ENCODE results near the gene COPS8.

The COPS8 gene

DNA sequence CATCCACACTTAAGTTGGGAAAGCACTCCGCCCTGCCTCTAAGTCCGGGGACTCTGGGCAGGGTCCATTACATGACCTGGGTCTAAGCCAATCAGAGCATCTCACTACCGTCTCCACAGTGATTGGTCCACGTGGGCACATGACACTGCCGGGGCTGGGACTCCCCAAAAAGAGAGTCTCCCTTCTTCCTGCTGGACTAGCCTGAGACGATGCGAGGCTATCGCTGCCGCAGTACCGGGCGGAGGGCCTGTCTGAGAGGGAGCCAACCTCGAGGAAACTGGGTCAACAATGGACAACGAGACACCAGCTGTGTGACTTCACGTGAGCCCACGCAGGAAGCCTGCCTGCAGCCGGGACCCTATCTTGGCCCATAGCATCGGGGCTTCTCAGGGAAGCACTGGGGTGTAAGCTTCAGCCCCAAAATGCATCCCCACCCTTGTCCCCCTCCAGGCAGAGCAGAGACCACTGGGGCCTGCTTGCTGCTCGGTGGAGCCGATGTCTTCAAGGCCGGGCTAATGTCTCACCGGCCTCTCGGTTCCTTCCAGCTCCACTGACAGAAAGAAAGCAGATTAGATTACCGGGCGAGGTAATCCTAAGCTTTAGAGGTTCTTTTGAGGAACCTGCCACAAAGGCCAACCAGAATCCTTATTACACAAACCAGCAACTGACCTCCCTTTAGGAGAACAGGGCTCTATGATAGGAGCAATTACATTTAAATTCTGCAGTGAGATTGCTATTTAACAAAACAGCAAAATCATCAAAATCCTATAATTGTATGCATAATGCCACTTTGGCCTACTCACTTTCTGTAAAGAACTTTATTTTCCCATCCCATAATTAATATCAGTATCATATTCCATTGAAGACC lies 21.3 kb upstream of the COPS8 start:
- DNase-seq (ENCODE audit: low spot score), result no peak

- no peak for DNase-seq (ENCODE audit: low spot score)
These were observed 20.7 kb upstream of the COPS8 start for GRCh38 chr2:237065071-237065377.

- no peak for DNase-seq (ENCODE audit: low spot score)
These were observed 19.3 kb upstream of the COPS8 start for GRCh38 chr2:237066396-237066795.

- DNase-seq (ENCODE audit: low spot score), result no peak
These were observed 17.6 kb upstream of the COPS8 start for GRCh38 chr2:237068005-237068576.

DNA sequence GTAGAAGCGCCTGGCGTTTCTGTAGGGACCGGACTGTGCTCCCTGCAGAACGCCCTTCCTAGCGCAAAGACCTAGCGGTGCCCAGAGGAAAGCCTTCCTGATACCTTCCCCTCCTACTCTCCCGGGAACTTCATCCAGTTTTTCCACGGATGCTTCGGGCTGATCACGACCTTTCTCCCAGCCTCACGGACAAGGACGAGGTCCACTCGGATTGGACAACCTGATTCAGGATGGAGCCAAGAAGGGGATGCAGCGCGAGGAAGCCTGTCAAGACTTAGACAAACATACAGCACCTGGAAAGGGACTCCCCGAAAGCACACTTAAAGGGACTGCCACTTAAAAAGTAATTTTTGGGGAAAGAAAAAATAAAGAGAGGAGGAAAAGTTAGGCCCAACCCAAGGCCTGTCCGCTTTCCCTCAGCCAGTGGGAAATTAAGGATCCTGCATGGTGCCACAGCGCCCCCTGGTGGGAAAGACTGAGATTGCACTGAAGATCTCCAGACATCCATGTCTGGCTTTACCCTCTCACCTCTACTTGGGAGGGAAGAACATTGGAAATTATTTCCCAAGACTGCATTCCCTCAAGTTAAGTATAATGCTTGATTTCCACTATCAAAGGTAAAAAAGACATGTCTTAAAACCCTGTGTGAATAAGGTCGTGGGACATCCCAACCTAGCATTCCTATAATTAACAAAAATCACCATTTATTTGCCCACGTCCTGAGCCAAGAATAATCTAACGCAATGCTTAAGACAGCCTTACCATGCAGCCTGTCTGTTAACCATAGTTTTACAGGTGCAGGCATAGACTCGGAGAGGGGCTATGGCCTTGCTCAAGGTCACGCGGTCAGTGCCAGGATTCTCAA lies 13.4 kb upstream of the COPS8 start:
- peak; percentile 59 for DNase-seq (ENCODE audit: low spot score)

DNA sequence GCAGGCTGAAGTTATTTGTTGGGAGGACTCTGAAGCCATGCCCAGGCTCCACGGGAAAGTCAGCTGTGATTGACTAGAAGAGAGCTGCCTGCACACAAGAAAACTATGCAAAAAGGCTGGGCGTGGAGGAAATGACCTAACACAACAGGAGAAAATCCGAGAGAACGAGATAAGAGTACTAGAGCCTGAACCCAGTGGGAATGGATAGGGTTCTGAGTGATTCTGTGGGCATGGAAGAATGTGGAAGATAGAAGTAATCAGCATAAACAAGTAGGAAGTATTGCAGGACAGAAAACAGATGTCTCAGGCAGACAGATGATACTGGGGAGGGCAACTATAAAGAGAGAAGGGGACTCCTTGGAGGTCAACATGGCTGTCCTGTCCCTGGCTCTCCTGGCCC lies 12.1 kb upstream of the COPS8 start:
- no peak for DNase-seq (ENCODE audit: low spot score)

DNA sequence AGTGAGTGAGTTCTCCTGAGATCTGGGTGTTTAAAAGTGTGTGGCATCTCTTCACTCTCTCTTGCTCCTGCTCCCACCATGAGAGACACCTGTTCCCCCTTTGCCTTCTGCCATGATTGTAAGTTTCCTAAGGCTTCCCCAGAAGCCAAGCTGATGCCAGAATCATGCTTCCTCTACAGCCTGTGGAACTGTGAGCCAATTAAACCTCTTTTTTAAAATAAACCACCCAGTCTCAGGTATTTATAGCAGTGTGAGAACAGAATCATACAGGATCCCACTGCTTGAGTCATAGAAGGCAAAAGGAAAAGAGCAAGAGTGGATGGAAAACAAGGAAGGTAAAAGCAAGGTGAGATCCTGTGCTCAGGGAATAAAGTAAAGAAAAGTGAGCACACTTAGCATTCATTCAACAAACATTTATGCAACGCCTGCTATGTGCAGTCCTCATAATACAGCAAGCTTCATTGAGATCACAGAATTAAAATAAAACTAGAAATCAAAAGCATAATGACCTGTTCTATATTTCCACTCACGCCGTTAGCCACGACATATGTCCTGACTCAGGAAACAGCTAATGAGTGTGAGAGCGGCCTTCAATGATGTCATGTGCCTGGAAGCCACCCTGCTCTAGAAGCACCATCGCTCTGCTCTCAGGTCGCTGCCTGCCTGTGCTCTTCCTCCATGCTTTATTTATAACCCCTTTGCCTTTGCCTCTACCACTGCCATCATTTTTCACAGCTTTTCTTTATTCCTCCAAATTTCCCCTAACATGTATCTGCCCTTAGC lies 11.3 kb upstream of the COPS8 start:
- no peak for DNase-seq (ENCODE audit: low spot score)

DNA sequence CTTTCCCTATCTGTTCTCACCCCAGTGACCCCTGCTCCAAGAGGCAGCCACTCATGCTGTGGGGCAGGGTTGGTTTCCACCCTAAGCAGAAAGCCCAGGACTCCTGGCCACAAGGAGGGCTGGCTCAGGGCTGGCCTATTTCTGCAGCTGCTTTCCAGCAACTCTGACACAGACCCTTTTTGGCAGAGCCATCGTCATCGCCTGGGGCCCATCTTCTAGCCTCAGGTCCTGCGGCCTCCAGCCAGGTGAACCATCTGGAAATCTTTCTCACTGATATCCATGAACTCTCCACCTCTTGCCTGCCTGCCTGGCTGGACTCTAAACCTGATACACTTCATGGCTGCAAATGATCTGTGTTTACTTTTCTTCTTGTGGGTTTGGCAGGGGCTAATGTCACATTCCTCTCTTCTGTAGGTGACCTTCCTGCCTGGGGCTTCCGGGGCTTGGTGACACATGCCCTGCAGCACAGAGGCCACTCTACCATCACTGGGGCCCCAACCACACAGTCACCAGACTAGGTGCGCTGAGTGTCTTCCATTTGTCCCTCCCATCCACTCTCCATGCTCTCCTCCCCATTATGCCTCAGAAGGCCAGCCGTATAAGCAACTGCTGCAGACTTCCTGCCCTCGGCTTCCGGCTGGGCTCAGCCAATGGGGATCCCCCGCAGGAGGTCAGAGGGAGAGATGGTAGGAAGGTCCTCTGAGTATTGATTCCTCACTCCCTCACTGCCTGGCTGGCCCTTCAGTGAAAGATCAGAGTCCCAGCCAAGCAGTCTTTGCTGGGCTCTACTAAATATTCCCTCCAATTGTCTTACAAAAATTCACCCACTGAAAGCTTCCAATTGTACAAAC lies 9.7 kb upstream of the COPS8 start:
- peak; percentile 43 for DNase-seq (ENCODE audit: low spot score)

DNA sequence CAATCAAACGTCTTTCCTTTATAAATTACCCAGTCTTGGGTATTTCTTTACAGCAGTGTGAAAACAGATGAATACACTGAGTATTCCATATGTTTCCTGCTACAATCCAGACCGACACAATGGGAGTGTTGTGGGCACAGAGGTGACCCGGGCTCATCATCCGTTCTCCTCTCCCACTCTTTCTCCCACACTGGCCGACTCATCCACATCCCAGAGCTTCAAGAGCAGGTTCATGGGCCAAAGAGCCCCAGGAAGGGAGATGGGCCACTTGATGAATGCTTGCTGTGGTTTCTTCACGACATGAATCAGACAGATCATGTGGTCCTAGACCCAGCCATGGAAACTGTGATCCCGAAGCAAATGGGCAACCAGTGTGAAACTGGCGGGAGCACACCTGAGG lies 4.1 kb upstream of the COPS8 start:
- DNase-seq (ENCODE audit: low spot score), result no peak

GRCh38 chr2:237083026-237083425 lies 2.7 kb upstream of the COPS8 start:
- no peak for DNase-seq (ENCODE audit: low spot score)

DNA sequence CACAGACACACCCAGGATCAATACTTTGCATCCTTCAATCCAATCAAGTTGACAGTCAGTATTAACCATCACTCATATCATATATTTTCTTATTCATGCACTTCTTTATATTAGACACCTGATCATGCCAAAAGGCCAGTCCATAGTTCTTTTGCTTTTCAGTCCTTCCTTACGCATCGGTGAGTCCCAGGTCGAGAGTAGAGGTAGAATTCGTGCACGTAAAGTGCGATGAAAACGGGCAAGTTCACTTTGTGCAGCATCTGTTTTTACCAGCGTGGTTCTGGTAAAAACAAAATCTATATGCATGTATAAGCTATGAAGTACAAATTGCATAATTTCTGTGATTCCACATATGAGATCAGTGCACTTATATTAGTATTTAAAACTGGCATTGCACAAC lies 1.2 kb upstream of the COPS8 start:
- no peak for DNase-seq (ENCODE audit: low spot score)

- no peak for DNase-seq (ENCODE audit: low spot score)
These were observed 5.2 kb downstream of the COPS8 start for GRCh38 chr2:237090906-237091305.

DNA sequence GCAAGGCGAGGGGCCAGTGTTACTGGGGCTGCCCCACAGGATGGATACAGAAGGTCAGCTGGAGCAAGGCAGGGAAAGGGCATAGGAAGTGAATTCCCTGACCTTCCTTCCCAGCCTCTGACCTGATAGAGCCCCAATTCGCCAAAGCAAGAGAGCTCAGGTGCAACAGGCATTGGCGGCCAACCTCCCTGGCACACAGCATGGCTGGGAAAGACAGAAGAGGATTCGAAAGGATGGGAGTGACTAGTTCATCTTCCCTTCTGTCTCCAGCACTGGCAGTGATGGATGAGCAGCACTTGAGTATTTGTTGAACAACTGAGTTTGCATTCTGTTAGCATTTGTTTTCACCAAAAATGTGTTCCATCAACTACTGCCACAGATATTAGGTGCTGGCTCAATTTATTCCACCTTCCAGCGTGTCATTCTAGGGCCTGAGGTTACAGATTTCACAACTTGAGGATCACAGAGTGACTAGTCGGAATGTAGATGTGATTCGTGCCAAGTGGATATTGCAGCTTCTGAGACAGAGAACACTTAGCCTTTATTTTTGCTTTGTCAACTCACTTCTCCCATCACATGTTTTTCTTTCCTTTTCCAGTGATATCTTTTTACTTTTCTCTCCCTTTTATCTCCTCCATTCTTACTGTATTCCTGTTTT lies 6.2 kb downstream of the COPS8 start:
- no peak for DNase-seq (ENCODE audit: low spot score)

- DNase-seq (ENCODE audit: low spot score), result no peak
These were observed 6.8 kb downstream of the COPS8 start for GRCh38 chr2:237092506-237092905.

DNA sequence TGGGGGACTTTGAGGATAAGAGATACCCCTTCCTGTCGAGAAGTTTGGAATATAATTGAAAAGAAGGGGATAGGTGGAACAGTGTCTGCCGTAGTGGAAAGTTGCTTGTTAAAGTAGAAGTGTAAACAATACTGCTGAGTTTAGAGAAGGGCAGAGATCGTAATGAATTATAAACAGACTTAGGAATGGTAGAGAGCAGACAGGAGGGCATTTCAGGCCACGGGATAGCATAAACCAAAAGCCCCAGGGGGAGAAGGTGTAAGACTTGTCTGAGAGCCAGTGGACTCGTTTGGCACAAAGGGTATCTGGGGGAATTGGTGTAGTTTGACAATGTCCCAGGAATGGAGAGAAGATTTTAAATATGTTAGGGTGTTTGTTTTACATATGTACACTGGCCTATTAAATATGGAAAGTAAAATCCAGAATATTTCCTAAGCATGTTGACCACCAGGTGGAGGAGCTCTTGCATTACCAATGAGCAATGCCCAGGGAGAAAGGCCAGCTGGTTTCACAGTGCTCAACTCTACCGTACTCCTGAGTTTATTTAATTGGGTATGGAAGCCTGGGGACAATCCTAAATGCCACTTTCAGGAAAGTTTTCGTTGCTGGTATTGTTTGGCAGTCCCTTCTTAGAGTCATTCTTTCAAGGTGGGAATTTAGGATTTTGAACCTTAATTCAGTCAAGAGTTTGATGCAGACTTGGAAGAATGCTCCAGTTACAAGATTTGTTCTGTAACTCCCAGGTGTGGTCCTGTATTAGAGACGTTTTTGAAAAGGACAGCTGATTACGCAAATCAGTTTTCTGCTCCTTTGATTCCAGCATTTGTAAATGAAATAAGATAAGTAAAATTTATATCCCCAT lies 7.5 kb downstream of the COPS8 start:
- no peak for DNase-seq (ENCODE audit: low spot score)

DNA sequence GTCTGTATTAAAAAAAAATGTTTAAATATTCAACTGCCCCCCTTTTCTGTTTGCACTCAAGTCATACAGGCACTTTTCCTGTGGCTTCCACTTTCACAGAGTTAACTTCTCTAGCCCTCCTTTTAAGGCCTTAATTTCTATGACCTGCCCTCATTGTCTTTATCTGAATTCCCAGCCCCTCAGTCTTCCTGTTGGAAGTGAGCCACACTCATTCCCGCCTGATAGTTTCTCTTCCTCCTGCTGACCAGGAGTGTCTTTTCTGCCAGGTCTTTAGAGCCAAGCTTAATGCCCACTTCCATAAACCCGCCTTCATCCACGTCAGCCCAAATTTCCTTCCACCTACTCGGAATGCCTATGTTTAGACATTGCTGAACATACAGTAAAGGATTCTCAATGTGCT lies 10.5 kb downstream of the COPS8 start:
- DNase-seq (ENCODE audit: low spot score), result no peak

GRCh38 chr2:237096911-237097310 lies 11.2 kb downstream of the COPS8 start:
- no peak for DNase-seq (ENCODE audit: low spot score)

GRCh38 chr2:237097326-237097910 lies 11.7 kb downstream of the COPS8 start:
- no peak for DNase-seq (ENCODE audit: low spot score)

DNA sequence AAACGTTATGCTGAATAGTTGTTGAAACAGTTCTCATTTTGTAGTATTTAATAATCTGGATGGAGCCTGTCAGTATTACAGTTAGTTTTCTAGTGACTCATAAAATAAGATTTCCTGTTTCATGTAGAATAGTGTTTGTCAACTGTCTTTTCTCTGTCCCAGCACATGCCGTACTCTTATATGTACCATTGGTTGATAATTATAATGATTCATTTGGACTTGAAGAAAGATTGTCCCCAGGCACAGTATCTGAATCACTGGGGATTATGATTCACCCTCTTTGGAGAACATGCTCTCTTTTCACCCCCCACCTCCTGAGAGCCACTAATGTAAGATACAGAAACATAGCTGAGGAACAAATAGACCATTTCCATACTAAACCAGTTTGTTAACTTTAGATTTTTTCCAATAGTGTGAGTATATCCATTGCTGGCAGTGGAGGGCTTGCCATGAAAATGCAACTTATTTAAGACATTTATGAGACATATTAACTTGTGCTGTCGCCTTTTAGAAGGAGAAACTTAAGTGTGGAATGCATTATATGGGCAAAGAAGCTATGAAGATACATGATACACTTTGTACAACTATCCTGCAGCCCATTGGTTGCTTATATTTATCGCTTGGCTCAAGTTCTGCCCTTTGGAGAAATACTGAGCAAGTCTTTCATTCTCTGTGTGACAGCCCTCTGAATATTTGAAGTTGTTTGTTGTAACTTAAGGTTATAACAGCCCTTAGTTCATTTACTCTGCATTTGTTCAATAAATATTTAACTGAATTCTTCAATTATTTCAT lies 12.4 kb downstream of the COPS8 start:
- no peak for DNase-seq (ENCODE audit: low spot score)
